EH (cell line): Measurements from ENCODE around the gene ZC3HAV1.
A peak's percentile ranks its signal among the peaks of the same experiment; 100 is the strongest.
"Not testable (repeated sequence)": the region's sequence is repeated elsewhere in the genome, so short reads cannot be mapped to it uniquely, and the experiment has no call there.

ENCODE experiments used
- DNase-seq: peaks from one replicate; pipeline ENCODE4 v3.0.0-alpha.2; 2015; ENCODE audit warnings: low read depth

ZC3HAV1 gene

GRCh38 chr7:139049936-139050335 lies 59.6 kb downstream of the ZC3HAV1 start:
- peak; percentile 24 for DNase-seq

DNA sequence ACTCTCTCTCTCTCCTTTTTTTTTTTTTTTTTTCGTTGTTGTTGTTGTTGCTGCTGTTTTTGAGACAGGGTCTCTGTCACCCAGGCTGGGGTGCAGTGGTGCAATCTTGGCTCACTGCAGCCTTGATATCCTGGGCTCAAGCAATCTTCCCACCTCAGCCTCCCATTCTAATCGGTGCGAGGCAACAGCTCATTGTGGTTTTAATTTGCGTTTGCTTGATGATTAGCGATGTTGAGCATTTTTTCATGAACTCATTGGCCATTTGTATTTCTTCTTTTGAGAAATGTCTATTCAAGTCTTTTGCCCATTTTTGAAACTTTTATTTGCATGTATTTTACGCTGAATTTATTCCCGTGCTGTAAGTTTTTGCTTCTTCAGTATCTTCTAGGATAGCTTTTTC lies 60.4 kb downstream of the ZC3HAV1 start:
- DNase-seq, result no peak

DNA sequence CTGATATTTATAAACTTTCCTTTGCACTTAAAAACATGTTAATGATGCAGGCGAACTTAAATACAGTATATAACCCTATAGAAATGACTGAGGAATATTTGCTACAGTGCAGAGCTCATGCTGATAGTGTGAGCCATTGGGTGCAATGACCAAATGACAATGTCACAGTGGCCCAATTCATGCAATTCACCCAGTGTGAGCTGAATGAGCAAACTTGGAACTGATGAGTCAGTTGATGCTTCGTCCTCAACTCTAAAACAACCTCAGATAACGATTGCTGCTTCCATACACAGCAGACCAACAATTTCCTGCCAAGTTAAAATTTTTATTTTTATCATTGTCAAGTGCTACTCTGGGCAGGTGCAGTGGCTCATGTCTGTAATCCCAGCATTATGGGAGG lies 61.5 kb downstream of the ZC3HAV1 start:
- no peak for DNase-seq

DNA sequence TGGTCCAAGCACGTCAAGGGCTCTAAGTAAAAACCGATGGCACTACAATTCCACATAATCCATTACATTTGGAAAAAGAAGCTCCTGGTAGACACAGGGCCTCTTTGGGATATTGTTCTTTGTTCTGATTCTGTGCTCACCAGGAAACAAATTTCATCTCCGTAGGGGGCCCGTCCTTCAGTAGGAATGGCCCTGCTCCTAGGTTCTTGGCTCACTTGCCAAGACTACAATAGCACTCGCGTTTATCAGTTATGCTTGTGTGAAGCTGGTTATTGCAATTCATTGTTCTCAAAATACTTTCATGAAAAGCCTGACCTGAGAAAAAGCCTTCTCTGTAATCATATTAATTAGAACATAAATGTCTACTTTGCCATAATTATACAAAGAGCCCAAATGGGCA lies 63.4 kb downstream of the ZC3HAV1 start:
- DNase-seq, result no peak

DNA sequence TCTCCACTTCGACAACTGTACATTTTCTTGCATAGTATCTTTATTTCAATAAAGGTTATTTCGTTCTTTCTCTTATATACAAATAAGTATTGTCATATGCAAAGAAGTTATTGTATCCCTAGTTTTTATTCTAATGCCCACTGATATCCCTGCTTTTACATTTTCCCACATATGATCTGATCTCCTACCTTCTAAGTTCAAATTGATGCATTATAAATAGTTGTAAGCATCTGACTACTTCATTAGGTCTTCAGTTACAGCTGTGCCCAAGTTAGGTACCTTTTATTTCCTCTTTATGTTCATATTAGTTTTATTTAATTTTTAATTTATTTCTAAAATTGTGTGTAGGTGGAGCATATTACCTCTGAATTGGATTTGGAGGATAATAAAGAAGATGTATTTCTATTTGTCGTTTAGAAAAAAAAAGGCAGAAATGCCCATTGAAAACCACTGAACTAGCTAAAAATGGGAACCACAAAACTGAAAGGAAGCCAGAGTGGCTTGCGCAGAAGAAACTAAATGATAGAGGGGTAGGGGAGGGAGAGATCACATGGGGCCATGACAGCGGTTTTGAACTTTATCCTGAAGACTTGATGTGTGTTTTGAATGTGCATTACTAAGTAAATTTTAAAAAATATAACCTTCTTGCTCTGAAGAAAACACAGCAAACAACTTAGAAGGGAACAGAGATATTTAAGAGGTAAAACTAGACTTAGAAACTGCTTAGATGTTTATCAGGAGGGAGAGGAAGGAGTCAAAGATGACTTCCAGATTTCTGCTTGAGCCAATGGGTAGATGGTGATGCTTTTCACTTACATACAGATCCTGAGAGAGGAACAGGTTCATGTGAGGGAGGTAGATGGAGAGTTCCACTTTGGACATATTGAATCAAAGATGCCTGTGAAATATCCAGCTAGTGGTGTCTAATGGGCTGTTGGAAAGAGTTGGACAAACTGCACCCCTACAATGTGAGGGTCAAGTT lies 64.4 kb downstream of the ZC3HAV1 start:
- DNase-seq, result no peak

- DNase-seq, result no peak
Measured at GRCh38 chr7:139043823-139044812, 65.4 kb downstream of the ZC3HAV1 start.

DNA sequence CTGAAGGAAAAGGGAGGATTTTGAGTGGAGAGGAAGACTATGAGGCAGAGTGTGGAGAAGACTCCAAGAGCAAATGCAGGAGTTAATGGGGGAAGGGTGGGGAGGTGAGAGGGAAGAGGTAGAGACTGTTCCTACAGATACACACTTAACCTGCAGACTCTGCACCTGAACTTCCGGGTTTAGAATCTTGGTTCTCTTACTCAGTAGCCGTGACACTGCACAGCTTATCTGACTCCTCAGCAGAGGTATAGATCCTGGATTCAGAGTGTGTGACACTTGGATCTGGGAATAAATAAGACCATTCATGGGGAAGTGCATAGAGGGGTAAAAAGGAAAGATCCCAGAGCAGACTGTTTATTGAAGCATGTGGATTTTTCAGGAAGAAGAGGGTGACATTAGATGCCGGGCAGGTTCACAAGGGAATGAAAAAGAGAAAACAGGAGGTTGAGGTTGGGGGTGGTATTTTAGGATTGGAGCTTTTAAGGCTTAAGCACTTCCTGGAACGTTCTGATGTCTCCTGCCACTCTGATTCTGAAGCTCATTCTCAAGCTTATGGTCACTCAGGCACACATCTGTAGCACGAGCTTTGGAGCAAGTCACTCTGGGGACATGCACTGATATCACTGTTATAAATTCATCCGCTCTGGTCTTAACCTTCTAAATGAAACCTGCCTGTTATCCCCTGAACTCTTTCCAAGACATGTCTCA lies 68.0 kb downstream of the ZC3HAV1 start:
- no peak for DNase-seq

- no peak for DNase-seq
Measured at GRCh38 chr7:139038691-139039090, 70.8 kb downstream of the ZC3HAV1 start.

- DNase-seq, result no peak
Measured at GRCh38 chr7:139036901-139037300, 72.6 kb downstream of the ZC3HAV1 start.

GRCh38 chr7:139035586-139036353 lies 73.8 kb downstream of the ZC3HAV1 start, which contains the start of gene ZC3HAV1L:
Gene ZC3HAV1L (minus strand): TSS chr7:139036042. CDS start chr7:139036017, 25 bp downstream.
- DNase-seq, result peak; percentile 70

DNA sequence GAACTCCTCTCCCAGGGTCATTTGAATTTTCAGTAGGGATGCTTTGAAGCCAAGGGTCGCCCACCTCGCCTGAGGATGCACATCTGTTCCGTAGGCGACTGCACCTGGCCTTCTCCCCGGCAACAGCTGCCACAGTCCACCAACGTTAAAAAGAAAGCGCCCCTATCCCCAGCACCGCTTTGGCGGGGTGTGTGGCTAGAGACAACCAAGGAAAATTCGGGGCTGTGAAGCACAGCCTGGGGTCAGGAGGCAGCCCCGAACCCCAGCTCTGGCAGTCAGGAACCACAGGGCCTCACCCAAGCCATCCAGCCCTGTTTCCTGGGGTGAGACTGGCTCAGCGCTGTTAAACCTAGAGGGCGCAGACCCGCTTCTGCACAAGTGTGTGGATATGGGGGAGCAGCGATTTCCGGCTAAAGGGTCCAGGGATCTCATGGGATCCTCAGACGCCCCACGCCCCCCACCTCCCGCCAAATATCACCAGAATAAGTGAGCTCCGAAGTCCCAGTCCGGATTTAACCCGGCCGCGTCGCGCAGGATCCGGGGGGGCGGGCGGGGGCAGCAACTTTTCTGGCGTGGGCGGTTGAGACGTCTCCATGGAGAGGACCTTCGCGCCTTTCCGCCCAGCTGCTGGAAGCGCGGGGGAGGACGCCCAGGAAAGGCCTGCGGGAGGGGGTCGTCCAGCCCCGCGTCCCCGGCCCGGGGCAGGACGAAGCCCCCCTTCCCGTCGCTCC lies 74.5 kb downstream of the ZC3HAV1 start:
- DNase-seq, result peak; percentile 50

DNA sequence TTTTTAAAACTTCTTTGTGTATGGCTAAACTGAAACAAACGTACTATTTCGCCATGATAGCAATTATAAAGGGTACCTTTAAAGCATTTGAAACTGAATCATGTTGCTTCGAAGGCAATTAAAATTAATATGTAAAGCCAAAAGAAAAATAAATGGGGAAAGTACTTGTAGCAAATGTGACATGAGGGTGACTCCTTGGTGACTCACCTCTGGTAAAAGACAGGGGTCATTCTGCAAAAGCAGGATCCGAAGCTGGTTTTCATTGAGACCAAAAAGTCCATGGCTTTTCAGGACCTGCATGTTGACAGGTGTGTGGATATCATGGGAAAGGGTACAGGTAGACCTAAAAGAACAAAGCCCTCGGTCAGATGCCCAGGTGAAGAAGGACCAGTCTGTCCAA lies 75.2 kb downstream of the ZC3HAV1 start:
- DNase-seq, result peak; percentile 44

DNA sequence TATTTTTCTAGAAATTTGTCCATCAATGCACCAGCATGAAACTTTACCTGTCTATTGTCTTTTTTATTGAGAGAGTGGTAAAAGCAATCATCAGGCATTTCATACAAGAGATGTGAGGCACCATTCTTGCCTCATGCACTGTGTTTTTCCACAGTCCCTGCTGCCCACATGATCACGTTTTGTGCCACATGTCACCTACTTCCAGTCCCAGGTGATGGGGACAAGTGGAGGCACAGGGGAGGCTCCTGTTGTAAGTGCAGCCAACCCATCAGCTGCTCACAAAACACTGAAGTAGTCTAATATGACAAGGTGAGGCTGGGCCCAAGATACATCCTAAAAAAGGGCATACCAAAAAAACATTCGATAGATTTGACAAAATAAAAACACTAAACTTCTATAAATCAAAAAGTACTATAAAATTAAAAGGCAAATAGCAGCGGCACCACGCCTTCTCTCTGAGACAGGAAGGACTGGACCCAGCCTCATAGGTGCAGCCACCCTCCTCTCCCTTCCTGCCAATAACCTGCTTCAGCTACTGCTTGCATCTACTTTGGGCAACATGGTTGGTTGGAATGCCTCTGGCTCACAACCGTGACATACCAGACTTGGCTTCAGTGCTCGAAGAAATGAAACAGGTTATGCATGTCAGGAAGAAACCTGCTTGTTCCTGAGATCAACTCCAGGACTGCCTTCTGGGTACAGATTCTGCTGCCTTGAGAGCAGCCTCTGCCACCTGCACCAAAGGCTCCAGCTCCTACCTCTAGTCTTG lies 76.0 kb downstream of the ZC3HAV1 start:
- DNase-seq, result no peak

DNA sequence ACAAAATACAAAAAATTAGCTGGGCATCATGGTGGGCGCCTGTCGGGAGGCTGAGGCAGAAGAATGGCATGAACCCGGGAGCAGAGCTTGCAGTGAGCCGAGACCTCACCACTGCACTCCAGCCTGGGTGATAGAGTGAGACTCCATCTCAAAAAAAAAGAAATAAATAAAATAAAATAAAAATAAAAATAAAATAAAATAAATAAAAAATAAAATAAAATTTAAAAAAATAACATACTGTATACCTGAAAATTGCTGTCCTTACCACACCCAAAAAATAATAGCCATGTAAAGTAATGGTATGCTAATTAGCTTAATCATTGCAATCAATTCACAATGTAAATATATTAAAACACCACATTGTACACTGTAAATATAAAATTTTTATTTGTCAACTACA lies 77.0 kb downstream of the ZC3HAV1 start:
- DNase-seq, result no peak

GRCh38 chr7:139029353-139029752 lies 80.2 kb downstream of the ZC3HAV1 start:
- DNase-seq, result no peak

- no peak for DNase-seq
Measured at GRCh38 chr7:139026551-139026950, 83.0 kb downstream of the ZC3HAV1 start.

- not testable (repeated sequence) for DNase-seq
Measured at GRCh38 chr7:139025861-139026260, 83.7 kb downstream of the ZC3HAV1 start.

GRCh38 chr7:139023076-139023475 lies 86.4 kb downstream of the ZC3HAV1 start:
- DNase-seq, result peak; percentile 42

- DNase-seq, result no peak
Measured at GRCh38 chr7:139022286-139022685, 87.2 kb downstream of the ZC3HAV1 start.

DNA sequence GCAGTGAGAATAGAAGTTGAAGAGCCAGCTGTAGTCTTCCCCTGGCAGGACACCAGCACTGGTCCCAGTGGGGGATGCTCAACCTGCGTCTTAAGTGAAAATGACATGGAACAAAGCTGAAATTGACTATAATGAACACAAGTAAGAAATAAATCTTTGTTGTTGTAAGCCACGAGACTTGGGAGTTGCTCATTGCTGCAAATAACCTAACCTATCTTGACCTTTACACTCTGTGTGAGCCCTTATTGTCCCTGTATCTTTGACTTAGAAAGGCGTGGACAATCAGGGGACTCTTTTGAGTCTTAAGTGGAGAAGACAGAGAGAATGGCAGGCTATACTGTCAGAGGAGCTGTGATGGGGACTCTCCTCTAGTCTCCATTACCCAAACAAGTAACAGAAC lies 90.6 kb downstream of the ZC3HAV1 start:
- DNase-seq, result no peak
